NT2/D1 (cell line): ENCODE results near the gene OR2T6.

Experiments used
- SUZ12 ChIP-seq: IDR thresholded peaks from 2 replicates; pipeline ENCODE4 v1.6.1; 2011; ENCODE audit not compliant: insufficient read length, insufficient read depth; ENCODE audit errors: extremely low read depth
- YY1 ChIP-seq: IDR thresholded peaks from 2 replicates; pipeline ENCODE4 v1.6.1; 2011; ENCODE audit not compliant: insufficient read length, insufficient read depth

GRCh38 chr1:248376916-248377315 lies 1.4 kb downstream of the OR2T6 start:
- TF ChIP-seq SUZ12, result no peak
- no peak for TF ChIP-seq YY1
